ENCODE data around the gene TRIOBP. TPM values are rescaled to one million over a fixed set of nuclear protein-coding genes. Genes with fewer than 3 reads are reported as not detected.

Gene TRIOBP
- total RNA-seq, 4 donors from 2014 or later = 150 to 208 (median 182) TPM

GRCh38 chr22:37762389-37762836 is 65.6 kb downstream of the TRIOBP start:
- Histone ChIP-seq H3K27me3 (no peaks in the 10 kb centered on the region), H3K36me3 (peaks cover 40 to 100% (median 93%) of the 10 kb centered on the region in 4 donors), H3K27ac (replicated peaks in 1 of 4) (no peak overlapping the region), H3K4me1 (peaks cover 0 to 12% (median 5%) of the 10 kb centered on the region in 4 donors), H3K4me3 (no peak overlapping the region), H3K9me3 (no peaks in the 10 kb centered on the region)
- WGBS = 74% methylated on average over 10 of the region's 10 CpGs
- intact Hi-C loops (cut with DNase I) = no loop called here
- TF ChIP-seq POLR2AphosphoS5 (IDR thresholded peaks at IDR 0.05) (no peak), EP300 (IDR thresholded peaks at IDR 0.05) (no peak), POLR2A (IDR thresholded peaks at IDR 0.05; ENCODE audit: low read depth) (no peak), CTCF (IDR thresholded peaks at IDR 0.05) (no peak)
- no peak for DNase-seq (ENCODE audit: extremely low spot score)

DNA sequence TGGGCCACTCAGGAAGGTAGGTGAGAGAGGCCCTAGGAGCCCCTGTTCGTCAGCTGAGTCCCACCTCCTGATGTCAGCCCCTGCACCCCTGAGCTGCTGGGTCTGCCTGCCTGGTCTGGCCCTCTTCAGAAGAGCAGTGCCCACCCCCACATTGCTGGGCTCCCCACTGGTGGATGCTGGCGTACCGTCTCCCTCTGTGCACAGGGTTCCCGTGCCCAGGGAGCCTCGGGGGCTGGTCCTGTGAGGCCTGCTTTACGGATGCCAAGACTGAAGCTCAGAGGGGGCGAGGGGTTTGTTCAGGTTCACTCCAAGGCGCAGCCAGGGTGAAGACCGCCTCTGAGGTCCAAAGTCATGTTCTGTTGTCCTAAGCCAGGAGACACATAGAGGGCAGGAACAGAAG is 66.2 kb downstream of the TRIOBP start:
- H3K9me3 ChIP-seq = no peaks in the 10 kb centered on the region
- no peaks in the 10 kb centered on the region for H3K27me3 ChIP-seq
- H3K4me1 ChIP-seq = peaks cover 0 to 8% (median 5%) of the 10 kb centered on the region in 4 donors
- no peak for TF ChIP-seq CTCF (IDR thresholded peaks at IDR 0.05)
- DNase-seq (ENCODE audit: extremely low spot score) = no peak
- WGBS = 90% methylated on average over 8 of the region's 9 CpGs
- intact Hi-C loops (cut with DNase I) = no loop called here
- no peak overlapping the region for H3K27ac ChIP-seq (replicated peaks in 1 of 4)
- H3K36me3 ChIP-seq = peaks cover 41 to 100% (median 93%) of the 10 kb centered on the region in 4 donors
- H3K4me3 ChIP-seq = no peak overlapping the region

- 89% methylated on average over 16 of the region's 16 CpGs for WGBS
- no peaks in the 10 kb centered on the region for H3K27me3 ChIP-seq
- H3K4me1 ChIP-seq = peaks cover 0 to 6% (median 5%) of the 10 kb centered on the region in 4 donors
- no peak overlapping the region for H3K27ac ChIP-seq (replicated peaks in 1 of 4)
- H3K4me3 ChIP-seq = no peak overlapping the region
- H3K9me3 ChIP-seq = no peaks in the 10 kb centered on the region
- TF ChIP-seq EP300 (IDR thresholded peaks at IDR 0.05) (no peak), POLR2AphosphoS5 (IDR thresholded peaks at IDR 0.05) (no peak), CTCF (IDR thresholded peaks at IDR 0.05) (no peak), POLR2A (IDR thresholded peaks at IDR 0.05; ENCODE audit: low read depth) (no peak)
- peaks cover 39 to 100% (median 93%) of the 10 kb centered on the region in 4 donors for H3K36me3 ChIP-seq
- no peak for DNase-seq (ENCODE audit: extremely low spot score)
- intact Hi-C loops (cut with DNase I) = no loop called here
These were observed 66.8 kb downstream of the TRIOBP start for GRCh38 chr22:37763652-37764051.

DNA sequence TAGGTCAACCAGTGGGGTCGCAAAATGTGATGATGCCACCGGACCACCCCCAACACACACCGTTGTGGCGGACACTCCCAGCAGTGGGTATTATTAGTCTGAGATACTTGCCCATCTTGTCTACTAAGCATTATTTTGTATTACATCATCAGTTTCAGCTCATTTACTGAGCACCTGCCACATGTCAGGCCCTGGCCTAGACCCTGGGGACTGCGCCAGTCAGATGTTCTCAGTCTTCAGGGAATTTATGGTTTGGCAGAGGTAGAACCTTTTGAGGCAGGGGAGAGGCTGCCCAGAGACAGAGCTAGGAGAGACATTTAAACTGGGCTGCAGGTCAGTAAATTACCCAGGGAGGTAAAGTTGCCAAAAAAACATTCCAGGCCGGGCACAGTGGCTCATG is 67.8 kb downstream of the TRIOBP start:
- H3K27ac ChIP-seq (replicated peaks in 1 of 4) = no peak overlapping the region
- H3K4me3 ChIP-seq = no peak overlapping the region
- H3K36me3 ChIP-seq = peaks cover 36 to 100% (median 93%) of the 10 kb centered on the region in 4 donors
- H3K9me3 ChIP-seq = no peaks in the 10 kb centered on the region
- no peaks in the 10 kb centered on the region for H3K27me3 ChIP-seq
- DNase-seq (ENCODE audit: extremely low spot score) = no peak
- TF ChIP-seq POLR2A (IDR thresholded peaks at IDR 0.05; ENCODE audit: low read depth) = no peak
- no peak for TF ChIP-seq EP300 (IDR thresholded peaks at IDR 0.05)
- TF ChIP-seq POLR2AphosphoS5 (IDR thresholded peaks at IDR 0.05) = no peak
- TF ChIP-seq CTCF (IDR thresholded peaks at IDR 0.05) = no peak
- H3K4me1 ChIP-seq = peaks cover 0 to 6% (median 5%) of the 10 kb centered on the region in 4 donors
- WGBS = 78% methylated on average over 6 of the region's 6 CpGs
- intact Hi-C loops (cut with DNase I) = no loop called here

DNA sequence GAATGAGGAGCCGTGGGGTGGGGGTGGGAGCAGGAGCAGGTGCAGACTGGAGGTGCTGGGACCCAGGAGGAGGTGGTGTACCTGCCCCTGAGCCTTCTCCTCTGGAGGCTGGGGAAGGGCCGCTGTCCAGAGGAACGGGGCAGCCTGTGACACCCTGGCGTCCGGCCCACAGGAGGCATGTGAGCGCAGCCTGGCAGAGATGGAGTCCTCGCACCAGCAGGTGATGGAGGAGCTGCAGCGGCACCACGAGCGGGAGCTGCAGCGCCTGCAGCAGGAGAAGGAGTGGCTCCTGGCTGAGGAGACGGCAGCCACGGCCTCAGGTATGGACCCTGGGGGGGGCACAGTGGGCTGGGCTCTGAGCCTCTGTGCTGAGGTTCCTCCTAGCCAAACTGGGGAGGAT is 68.7 kb downstream of the TRIOBP start:
- Histone ChIP-seq H3K27ac (replicated peaks in 1 of 4) (no peak overlapping the region), H3K4me1 (peaks cover 0 to 6% (median 5%) of the 10 kb centered on the region in 4 donors), H3K4me3 (no peak overlapping the region), H3K9me3 (no peaks in the 10 kb centered on the region), H3K36me3 (peaks cover 34 to 100% (median 92%) of the 10 kb centered on the region in 4 donors), H3K27me3 (no peaks in the 10 kb centered on the region)
- DNase-seq (ENCODE audit: extremely low spot score) = no peak
- intact Hi-C loops (cut with DNase I) = no loop called here
- TF ChIP-seq CTCF (IDR thresholded peaks at IDR 0.05) = no peak
- WGBS = 89% methylated on average over 9 of the region's 13 CpGs
